Fibroblast of pulmonary artery (primary cell): ENCODE measurements around the gene POMT1.
"Not testable (repeated sequence)": the region's sequence is repeated elsewhere in the genome, so short reads cannot be mapped to it uniquely, and the experiment has no call there.

Source experiments
- DNase-seq: peaks from one replicate; pipeline ENCODE4 v3.0.0-alpha.2; 2010; ENCODE audit warnings: low read depth
- H3K4me3 ChIP-seq: replicated peaks from 2 replicates; pipeline ENCODE4 v1.5.1; 2011; ENCODE audit warnings: low read depth, mild to moderate bottlenecking, control low read depth, low read length, moderate library complexity
- CTCF ChIP-seq: IDR thresholded peaks from 2 replicates; pipeline ENCODE4 v1.5.1; 2011; ENCODE audit warnings: mild to moderate bottlenecking, control low read depth, low read length, inconsistent platforms; ENCODE audit errors: missing control alignments

POMT1 gene

GRCh38 chr9:131503626-131504465 lies 1.1 kb downstream of the POMT1 start:
- peak overlapping the region; percentile 80 for H3K4me3 ChIP-seq
- TF ChIP-seq CTCF = no peak
- DNase-seq = no peak

- DNase-seq = no peak
- no peak for TF ChIP-seq CTCF
- H3K4me3 ChIP-seq = no peak overlapping the region
Measured at GRCh38 chr9:131505012-131505411, 2.3 kb downstream of the POMT1 start.

GRCh38 chr9:131511416-131511815 lies 8.7 kb downstream of the POMT1 start:
- H3K4me3 ChIP-seq = no peak overlapping the region
- no peak for DNase-seq
- no peak for TF ChIP-seq CTCF

- no peak overlapping the region for H3K4me3 ChIP-seq
- no peak for DNase-seq
- TF ChIP-seq CTCF = no peak
Measured at GRCh38 chr9:131511880-131512279, 9.2 kb downstream of the POMT1 start.

GRCh38 chr9:131513177-131513576 lies 10.5 kb downstream of the POMT1 start:
- H3K4me3 ChIP-seq = no peak overlapping the region
- no peak for TF ChIP-seq CTCF
- no peak for DNase-seq

- not testable (repeated sequence) for DNase-seq
Measured at GRCh38 chr9:131515559-131516031, 12.9 kb downstream of the POMT1 start.

GRCh38 chr9:131516100-131516499 lies 13.4 kb downstream of the POMT1 start:
- no peak for DNase-seq
- no peak for TF ChIP-seq CTCF
- no peak overlapping the region for H3K4me3 ChIP-seq

More at GRCh38 chr9:131515559-131516031, 12.9 kb downstream of the POMT1 start:
- H3K4me3 ChIP-seq = not testable (repeated sequence)
